ENCODE data around the gene SYNE4. TPM values are rescaled to one million over a fixed set of nuclear protein-coding genes. Genes with fewer than 3 reads are reported as not detected.
"Not testable (repeated sequence)": the region's sequence is repeated elsewhere in the genome, so short reads cannot be mapped to it uniquely, and the experiment has no call there.

Gene SYNE4
- 10 to 100 TPM; 10.2 to 13.5 (median 11.9) TPM for polyA plus RNA-seq (ENCODE audit: insufficient read length in 4 of 4)

- peak in 1 of 4 donors; percentile 54 for DNase-seq (ENCODE audit: low read depth in 4 of 4, low spot score in 3 of 4)
Observed at GRCh38 chr19:36008336-36008978, at the start of gene SYNE4. Gene SYNE4, minus strand, starts transcription at chr19:36008813. Its CDS starts 132 bp downstream, at chr19:36008681.

GRCh38 chr19:36054733-36055686, 46.4 kb upstream of the SYNE4 start, which contains the start of gene WDR62:
Gene WDR62, plus strand, starts transcription at chr19:36054897. Its CDS starts 75 bp downstream, at chr19:36054972.
- DNase-seq (ENCODE audit: low read depth in 4 of 4, low spot score in 3 of 4), result peak in 1 of 4 donors; percentile 86

- peak; percentile 99 to 100 (median 99) for DNase-seq (ENCODE audit: low read depth in 4 of 4, low spot score in 3 of 4)
Observed at GRCh38 chr19:36054119-36054732, 45.6 kb upstream of the SYNE4 start, which contains the start of gene THAP8. Gene THAP8, minus strand, starts transcription at chr19:36054285. Its CDS starts 68 bp downstream, at chr19:36054217.

- no peak for DNase-seq (ENCODE audit: low read depth in 4 of 4, low spot score in 3 of 4)
Observed at GRCh38 chr19:36051637-36052036, 43.0 kb upstream of the SYNE4 start.

GRCh38 chr19:36051236-36051635, 42.6 kb upstream of the SYNE4 start:
- DNase-seq (ENCODE audit: low read depth in 4 of 4, low spot score in 3 of 4), result no peak

GRCh38 chr19:36049080-36049698, 40.6 kb upstream of the SYNE4 start:
- no peak for DNase-seq (ENCODE audit: low read depth in 4 of 4, low spot score in 3 of 4)

- DNase-seq (ENCODE audit: low read depth in 4 of 4, low spot score in 3 of 4), result no peak
Observed at GRCh38 chr19:36047835-36048234, 39.2 kb upstream of the SYNE4 start.

- DNase-seq (ENCODE audit: low read depth in 4 of 4, low spot score in 3 of 4), result no peak
Observed at GRCh38 chr19:36046443-36047050, 37.9 kb upstream of the SYNE4 start.

- no peak for DNase-seq (ENCODE audit: low read depth in 4 of 4, low spot score in 3 of 4)
Observed at GRCh38 chr19:36043952-36044351, 35.3 kb upstream of the SYNE4 start.

- DNase-seq (ENCODE audit: low read depth in 4 of 4, low spot score in 3 of 4), result peak in 2 of 4 donors; percentile 49 to 64
Observed at GRCh38 chr19:36041831-36042230, 33.2 kb upstream of the SYNE4 start.

- not testable (repeated sequence) for DNase-seq (ENCODE audit: low read depth in 4 of 4, low spot score in 3 of 4)
Observed at GRCh38 chr19:36041092-36041491, 32.5 kb upstream of the SYNE4 start.

GRCh38 chr19:36040495-36040894, 31.9 kb upstream of the SYNE4 start:
- DNase-seq (ENCODE audit: low read depth in 4 of 4, low spot score in 3 of 4), result no peak

GRCh38 chr19:36032251-36033104, 23.9 kb upstream of the SYNE4 start, which contains the start of gene CLIP3:
Gene CLIP3, minus strand, starts transcription at chr19:36032873. Its CDS starts 516 bp downstream, at chr19:36032357.
- DNase-seq (ENCODE audit: low read depth in 4 of 4, low spot score in 3 of 4), result peak in 1 of 4 donors; percentile 48

GRCh38 chr19:36031308-36031707, 22.7 kb upstream of the SYNE4 start:
- no peak for DNase-seq (ENCODE audit: low read depth in 4 of 4, low spot score in 3 of 4)

GRCh38 chr19:36030264-36031148, 21.9 kb upstream of the SYNE4 start:
- DNase-seq (ENCODE audit: low read depth in 4 of 4, low spot score in 3 of 4), result no peak

- no peak for DNase-seq (ENCODE audit: low read depth in 4 of 4, low spot score in 3 of 4)
Observed at GRCh38 chr19:36028313-36029041, 19.9 kb upstream of the SYNE4 start.

- DNase-seq (ENCODE audit: low read depth in 4 of 4, low spot score in 3 of 4), result no peak
Observed at GRCh38 chr19:36027696-36028095, 19.1 kb upstream of the SYNE4 start.
